Ramos (cell line): ENCODE data around the gene GPR146.

Source experiments
- in situ Hi-C: fragments of 300-500 bp; cut with MboI; formaldehyde crosslinking; loops from one replicate; pipeline ENCODE4 v1.14.3; 2022; ENCODE audit warnings: low sequenced_read_pairs; ENCODE audit not compliant: unreplicated experiment

GPR146 gene

GRCh38 chr7:1040233-1040632 is 4.1 kb upstream of the GPR146 start:
- in situ Hi-C loops, result loop anchor here (25.0 kb wide), 1 partner anchor 1372 kb away; the partner anchor contains the start of gene CHST12

GRCh38 chr7:1040790-1041189 is 3.6 kb upstream of the GPR146 start:
- in situ Hi-C loops, result loop anchor here (25.0 kb wide), 1 partner anchor 1372 kb away; the partner anchor contains the start of gene CHST12

GRCh38 chr7:1041551-1042491 is 2.5 kb upstream of the GPR146 start:
- in situ Hi-C loops, result loop anchor here (25.0 kb wide), 1 partner anchor 1370 kb away; the partner anchor contains the start of gene CHST12

- in situ Hi-C loops, result loop anchor here (25.0 kb wide), 1 partner anchor 1370 kb away; the partner anchor contains the start of gene CHST12
Measured at GRCh38 chr7:1042492-1042833, 1.9 kb upstream of the GPR146 start.

GRCh38 chr7:1043552-1044188 is 676 bp upstream of the GPR146 start:
- in situ Hi-C loops, result loop anchor here (25.0 kb wide), 1 partner anchor 1369 kb away; the partner anchor contains the start of gene CHST12

- in situ Hi-C loops, result loop anchor here (25.0 kb wide), 1 partner anchor 1367 kb away; the partner anchor contains the start of gene CHST12
Measured at GRCh38 chr7:1045069-1046063, 1.0 kb downstream of the GPR146 start.

GRCh38 chr7:1046722-1047679 is 2.7 kb downstream of the GPR146 start:
- in situ Hi-C loops, result loop anchor here (25.0 kb wide), 1 partner anchor 1365 kb away; the partner anchor contains the start of gene CHST12

GRCh38 chr7:1049006-1049741 is 4.8 kb downstream of the GPR146 start:
- in situ Hi-C loops, result loop anchor here (25.0 kb wide), 1 partner anchor 1363 kb away; the partner anchor contains the start of gene CHST12

GRCh38 chr7:1049801-1050200 is 5.5 kb downstream of the GPR146 start:
- in situ Hi-C loops, result loop anchor here (25.0 kb wide), 1 partner anchor 1362 kb away; the partner anchor contains the start of gene CHST12

GRCh38 chr7:1050254-1050906 is 6.0 kb downstream of the GPR146 start:
- in situ Hi-C loops, result no loop called here

GRCh38 chr7:1050956-1051690 is 6.8 kb downstream of the GPR146 start:
- in situ Hi-C loops, result no loop called here

GRCh38 chr7:1052031-1052818 is 7.9 kb downstream of the GPR146 start:
- in situ Hi-C loops, result no loop called here

- in situ Hi-C loops, result no loop called here
Measured at GRCh38 chr7:1053002-1053411, 8.7 kb downstream of the GPR146 start.

- in situ Hi-C loops, result no loop called here
Measured at GRCh38 chr7:1053816-1054370, 9.5 kb downstream of the GPR146 start.

- in situ Hi-C loops, result no loop called here
Measured at GRCh38 chr7:1054438-1054837, 10.1 kb downstream of the GPR146 start.
